Activated T-cell treated with anti-CD3 and anti-CD28 coated beads, Interleukin-2, amount 50 U/mL, for 72 hours (primary cell): ENCODE measurements around the gene NAAA. TPM values are rescaled to one million over a fixed set of nuclear protein-coding genes. Genes with fewer than 3 reads are reported as not detected.
"Not testable (repeated sequence)": the region's sequence is repeated elsewhere in the genome, so short reads cannot be mapped to it uniquely, and the experiment has no call there.

Source experiments
- ATAC-seq, 2 donors: fragments of 150-1000 bp; cut with Tn5 transposase; replicated peaks in 1 of 2; 2 replicates each; pipeline ENCODE4 v1.10.0; 2021; ENCODE audit warnings: moderate library complexity in 2 of 2, mild to moderate bottlenecking in 1 of 2
- DNase-seq, 2 donors: peaks; one replicate each; pipeline ENCODE4 v3.0.0; 2021 to 2022; ENCODE audit warnings: mixed read lengths in 1 of 2
- H3K27ac Mint-ChIP-seq: one replicate; pipeline ENCODE4 v1.8.0; 2022; ENCODE audit warnings: mild to moderate bottlenecking, moderate library complexity, mixed read lengths
- H3K27me3 Mint-ChIP-seq: one replicate; pipeline ENCODE4 v1.8.0; 2022; ENCODE audit warnings: low read depth, mixed read lengths
- H3K36me3 Mint-ChIP-seq, 2 donors: one replicate each; pipeline ENCODE4 v1.8.0; 2022; ENCODE audit warnings: mixed read lengths in 2 of 2, mild to moderate bottlenecking in 1 of 2; ENCODE audit not compliant: insufficient read depth in 2 of 2
- H3K4me1 Mint-ChIP-seq: one replicate; pipeline ENCODE4 v1.8.0; 2022; ENCODE audit warnings: low read depth, mixed read lengths
- H3K4me3 Mint-ChIP-seq, 2 donors: one replicate each; pipeline ENCODE4 v1.8.0; 2022; ENCODE audit warnings: mild to moderate bottlenecking in 2 of 2, mixed read lengths in 2 of 2, moderate library complexity in 2 of 2
- H3K9me3 Mint-ChIP-seq, 2 donors: one replicate each; pipeline ENCODE4 v1.8.0; 2022; ENCODE audit warnings: mixed read lengths in 2 of 2
- total RNA-seq, 2 donors: library from RNA; stranded (reverse); gene quantifications; one replicate each; pipeline ENCODE4 v1.2.3, GENCODE V29; 2022

NAAA gene
- total RNA-seq, 2 donors from 2014 or later: 22.4 to 31.6 TPM

- Mint-ChIP-seq H3K27me3 (no peaks in the 10 kb centered on the region), H3K36me3 (peaks cover 5 to 15% of the 10 kb centered on the region in 2 donors), H3K9me3 (no peaks in the 10 kb centered on the region), H3K4me1 (no peaks in the 10 kb centered on the region), H3K4me3 (no peak overlapping the region), H3K27ac (peak overlapping the region; percentile 57)
- no peak for ATAC-seq
- no peak for DNase-seq
These were observed 8.1 kb upstream of the NAAA start for GRCh38 chr4:75948822-75949444.

DNA sequence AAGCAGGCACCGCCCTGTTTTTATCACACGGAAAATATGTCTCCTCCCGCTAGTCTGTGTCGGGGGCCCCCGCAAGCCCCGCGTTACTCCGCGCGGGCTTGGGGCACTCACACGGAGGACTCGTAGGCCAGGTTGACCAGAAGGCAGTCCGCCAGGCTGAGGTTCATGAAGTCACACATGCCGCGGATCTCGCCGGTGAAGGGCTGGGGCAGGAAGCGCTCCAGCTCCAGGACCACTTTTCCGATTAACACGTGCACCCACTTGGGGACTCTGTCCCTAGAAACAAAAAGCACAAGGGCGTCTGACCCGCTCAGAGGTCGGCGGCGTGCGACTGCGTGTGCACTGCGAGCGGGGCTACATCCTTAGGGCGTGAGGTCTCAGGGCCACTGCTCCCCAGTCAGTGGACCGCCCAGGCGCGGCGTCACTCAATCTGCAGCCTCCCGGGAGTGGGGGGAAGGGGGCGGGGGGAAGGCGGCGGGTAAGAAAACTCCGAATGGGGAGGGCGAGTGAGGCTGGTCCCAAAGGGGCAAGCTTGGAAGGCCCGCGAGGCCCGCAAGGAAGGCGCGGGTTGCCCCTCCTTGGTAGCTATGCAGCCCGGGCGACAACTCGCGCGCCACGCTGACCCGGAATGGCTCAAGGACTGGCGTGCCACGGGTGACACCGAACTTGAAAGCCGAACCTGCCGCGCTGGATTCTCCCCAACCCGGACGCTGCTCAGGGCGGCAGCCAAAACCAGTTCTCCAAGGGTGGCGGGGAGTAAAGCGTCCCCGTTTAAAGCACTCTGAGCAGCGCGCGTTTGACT lies 722 bp downstream of the NAAA start:
- H3K36me3 Mint-ChIP-seq: peaks cover 0 to 7% of the 10 kb centered on the region in 2 donors
- DNase-seq: peak; percentile 72 to 75
- H3K4me3 Mint-ChIP-seq: peak overlapping the region; percentile 95 to 96
- peak; percentile 74 to 83 for ATAC-seq
- H3K4me1 Mint-ChIP-seq: peaks cover 26% of the 10 kb centered on the region
- no peaks in the 10 kb centered on the region for H3K27me3 Mint-ChIP-seq
- peak overlapping the region; percentile 89 for H3K27ac Mint-ChIP-seq
- no peaks in the 10 kb centered on the region for H3K9me3 Mint-ChIP-seq

DNA sequence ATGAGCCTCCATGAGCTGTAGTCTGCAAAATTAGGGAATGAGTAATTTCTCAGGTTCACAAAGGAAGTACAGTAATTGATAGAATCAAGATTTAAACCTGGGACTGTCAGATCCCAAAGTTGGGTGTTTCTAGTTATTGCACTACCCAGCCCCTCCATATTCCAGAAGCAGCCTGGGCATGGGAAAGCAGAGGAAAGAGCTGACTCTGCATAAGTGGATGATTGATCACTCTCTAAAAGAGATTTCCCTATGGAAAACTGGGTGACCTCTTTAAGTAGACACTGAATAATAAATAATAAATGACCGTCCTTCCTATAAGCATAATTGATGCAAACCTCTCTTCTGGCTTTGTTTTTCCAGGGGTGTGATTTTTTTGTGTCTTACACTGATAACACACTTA lies 5.2 kb downstream of the NAAA start:
- no peaks in the 10 kb centered on the region for H3K9me3 Mint-ChIP-seq
- ATAC-seq (no peak), DNase-seq (no peak)
- no peak overlapping the region for H3K4me3 Mint-ChIP-seq
- peaks cover 26% of the 10 kb centered on the region for H3K4me1 Mint-ChIP-seq
- H3K27me3 Mint-ChIP-seq: no peaks in the 10 kb centered on the region
- H3K27ac Mint-ChIP-seq: no peak overlapping the region
- peaks cover 0 to 7% of the 10 kb centered on the region in 2 donors for H3K36me3 Mint-ChIP-seq

DNA sequence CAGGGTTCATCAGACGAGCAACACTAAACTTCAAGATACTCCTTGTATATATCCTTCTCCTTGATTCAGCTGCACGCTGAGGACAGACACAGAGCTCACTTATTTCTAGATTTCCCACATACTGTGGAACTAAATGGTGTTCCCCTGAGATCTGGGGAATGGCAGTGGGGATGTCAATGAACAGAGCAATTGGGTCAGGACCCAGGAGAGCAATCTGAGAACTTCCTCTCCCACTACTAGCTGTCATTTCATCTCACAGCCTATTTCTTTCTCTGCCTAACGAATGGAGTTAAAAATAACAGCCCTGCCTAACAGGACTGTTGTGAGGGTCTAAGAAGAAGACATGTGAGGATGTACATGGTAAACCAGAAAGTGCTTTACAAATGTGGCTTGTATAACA lies 10.7 kb downstream of the NAAA start:
- DNase-seq (no peak), ATAC-seq (no peak)
- Mint-ChIP-seq H3K27me3 (no peaks in the 10 kb centered on the region), H3K36me3 (peaks cover 4 to 9% of the 10 kb centered on the region in 2 donors), H3K27ac (no peak overlapping the region), H3K4me3 (no peak overlapping the region), H3K4me1 (peaks cover 11% of the 10 kb centered on the region), H3K9me3 (no peaks in the 10 kb centered on the region)

DNA sequence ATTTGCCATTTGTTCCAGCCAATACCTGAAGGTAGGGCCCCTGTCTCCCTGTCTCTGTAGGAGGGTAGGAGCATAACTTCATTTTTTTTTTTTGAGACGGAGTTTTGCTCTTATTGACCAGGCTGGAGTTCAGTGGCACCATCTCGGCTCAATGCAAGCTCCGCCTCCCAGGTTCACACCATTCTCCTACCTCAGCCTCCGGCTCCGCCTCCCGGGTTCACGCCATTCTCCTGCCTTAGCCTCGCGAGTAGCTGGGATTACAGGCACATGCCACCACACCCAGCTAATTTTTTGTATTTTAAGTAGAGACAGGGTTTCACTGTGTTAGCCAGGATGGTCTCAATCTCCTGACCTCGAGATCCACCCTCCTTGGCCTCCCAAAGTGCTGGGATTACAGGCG lies 15.9 kb downstream of the NAAA start:
- not testable (repeated sequence) for ATAC-seq, H3K27me3 Mint-ChIP-seq, DNase-seq, H3K4me3 Mint-ChIP-seq, H3K27ac Mint-ChIP-seq, H3K9me3 Mint-ChIP-seq
- H3K36me3 Mint-ChIP-seq: peaks cover 10 to 11% of the 10 kb centered on the region in 2 donors
- peaks cover 19% of the 10 kb centered on the region for H3K4me1 Mint-ChIP-seq

GRCh38 chr4:75924309-75924827 lies 16.4 kb downstream of the NAAA start:
- peaks cover 19% of the 10 kb centered on the region for H3K4me1 Mint-ChIP-seq
- H3K27ac Mint-ChIP-seq: peak overlapping the region; percentile 44

GRCh38 chr4:75922588-75922987 lies 18.2 kb downstream of the NAAA start:
- Mint-ChIP-seq H3K27ac (peak overlapping the region; percentile 17), H3K4me1 (peaks cover 19% of the 10 kb centered on the region), H3K27me3 (no peaks in the 10 kb centered on the region), H3K4me3 (no peak overlapping the region), H3K36me3 (peaks cover 6 to 8% of the 10 kb centered on the region in 2 donors), H3K9me3 (no peaks in the 10 kb centered on the region)
- ATAC-seq (no peak), DNase-seq (no peak)

More at GRCh38 chr4:75924309-75924827, 16.4 kb downstream of the NAAA start:
- DNase-seq (no peak), ATAC-seq (peak in 1 of 2 donors; percentile 41)
- no peaks in the 10 kb centered on the region for H3K9me3 Mint-ChIP-seq
- no peaks in the 10 kb centered on the region for H3K27me3 Mint-ChIP-seq
- peaks cover 10 to 11% of the 10 kb centered on the region in 2 donors for H3K36me3 Mint-ChIP-seq
- no peak overlapping the region for H3K4me3 Mint-ChIP-seq

- Mint-ChIP-seq H3K9me3 (no peaks in the 10 kb centered on the region), H3K36me3 (peaks cover 6 to 7% of the 10 kb centered on the region in 2 donors), H3K4me1 (peaks cover 15% of the 10 kb centered on the region), H3K27ac (no peak overlapping the region), H3K4me3 (no peak overlapping the region), H3K27me3 (no peaks in the 10 kb centered on the region)
- DNase-seq: no peak
- no peak for ATAC-seq
These were observed 18.9 kb downstream of the NAAA start for GRCh38 chr4:75921910-75922309.

GRCh38 chr4:75920327-75920726 lies 20.5 kb downstream of the NAAA start:
- no peaks in the 10 kb centered on the region for H3K27me3 Mint-ChIP-seq
- H3K36me3 Mint-ChIP-seq: peaks cover 5 to 6% of the 10 kb centered on the region in 2 donors
- DNase-seq (no peak), ATAC-seq (no peak)
- H3K27ac Mint-ChIP-seq: no peak overlapping the region
- no peak overlapping the region for H3K4me3 Mint-ChIP-seq
- H3K9me3 Mint-ChIP-seq: no peaks in the 10 kb centered on the region
- H3K4me1 Mint-ChIP-seq: peaks cover 13% of the 10 kb centered on the region

DNA sequence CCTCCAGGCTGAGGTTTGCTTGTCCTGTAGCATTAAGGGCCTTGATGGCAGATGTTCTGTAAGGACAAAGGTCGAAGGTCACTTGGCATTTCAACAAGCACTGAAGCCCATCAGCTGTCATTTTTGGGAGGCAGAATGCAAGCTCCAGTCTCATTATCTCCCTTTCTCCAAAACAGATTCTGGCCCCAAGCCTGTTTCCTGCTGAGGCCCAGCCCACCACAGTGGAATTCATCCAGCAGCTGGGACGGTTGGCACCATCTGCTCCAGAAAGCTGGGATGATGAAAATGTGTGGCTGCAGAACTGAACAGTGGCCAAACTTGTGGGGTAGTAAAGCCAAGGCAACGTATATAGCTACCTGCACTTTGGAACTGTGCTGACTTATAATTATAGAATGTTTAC lies 20.9 kb downstream of the NAAA start:
- Mint-ChIP-seq H3K4me1 (peaks cover 9% of the 10 kb centered on the region), H3K27me3 (no peaks in the 10 kb centered on the region), H3K4me3 (no peak overlapping the region), H3K27ac (no peak overlapping the region), H3K36me3 (peaks cover 4 to 6% of the 10 kb centered on the region in 2 donors), H3K9me3 (no peaks in the 10 kb centered on the region)
- DNase-seq: no peak
- no peak for ATAC-seq

GRCh38 chr4:75916091-75916661 lies 24.6 kb downstream of the NAAA start:
- ATAC-seq (peak; percentile 48 to 62), DNase-seq (peak; percentile 14 to 19)
- Mint-ChIP-seq H3K27ac (peak overlapping the region; percentile 68), H3K36me3 (peaks cover 2 to 5% of the 10 kb centered on the region in 2 donors), H3K4me1 (peaks cover 3% of the 10 kb centered on the region), H3K4me3 (no peak overlapping the region), H3K9me3 (peaks cover 0 to 3% of the 10 kb centered on the region in 2 donors), H3K27me3 (no peaks in the 10 kb centered on the region)

DNA sequence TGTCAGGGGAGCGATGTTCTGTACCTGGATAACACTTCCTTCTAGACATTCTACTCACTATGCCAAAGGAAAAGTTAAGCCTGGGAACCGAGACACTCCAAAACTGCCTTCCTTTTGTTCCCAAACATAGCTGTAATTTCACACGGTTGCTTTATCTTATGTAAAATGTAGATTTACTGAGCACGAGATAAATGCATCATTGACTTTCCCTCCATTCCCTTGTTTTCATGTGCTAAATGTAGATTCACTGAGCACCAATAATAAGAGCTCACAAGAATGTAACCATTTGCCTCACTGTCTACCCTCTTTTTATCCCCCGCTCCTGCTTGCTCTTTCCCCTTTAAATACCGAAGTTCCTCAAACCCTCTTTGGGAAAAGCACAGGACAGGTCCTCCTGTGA lies 27.8 kb downstream of the NAAA start:
- Mint-ChIP-seq H3K4me1 (peaks cover 3% of the 10 kb centered on the region), H3K27ac (no peak overlapping the region), H3K27me3 (no peaks in the 10 kb centered on the region), H3K9me3 (peaks cover 3 to 7% of the 10 kb centered on the region in 2 donors), H3K4me3 (no peak overlapping the region), H3K36me3 (peaks cover 8 to 14% of the 10 kb centered on the region in 2 donors)
- DNase-seq: no peak
- ATAC-seq: no peak

- H3K4me3 Mint-ChIP-seq, H3K27me3 Mint-ChIP-seq, ATAC-seq, H3K4me1 Mint-ChIP-seq, DNase-seq, H3K27ac Mint-ChIP-seq, H3K9me3 Mint-ChIP-seq: not testable (repeated sequence)
- H3K36me3 Mint-ChIP-seq: peaks cover 8 to 13% of the 10 kb centered on the region in 2 donors
These were observed 30.0 kb downstream of the NAAA start for GRCh38 chr4:75910831-75911230.
